GM18867 (cell line): ENCODE results near the gene ATP7B.

Experiments used
- ATAC-seq: cut with Tn5 transposase; IDR thresholded peaks from one replicate; pipeline ENCODE4 v1.9.1; 2021; ENCODE audit warnings: mild to moderate bottlenecking, moderate library complexity; ENCODE audit not compliant: unreplicated experiment

The ATP7B gene

DNA sequence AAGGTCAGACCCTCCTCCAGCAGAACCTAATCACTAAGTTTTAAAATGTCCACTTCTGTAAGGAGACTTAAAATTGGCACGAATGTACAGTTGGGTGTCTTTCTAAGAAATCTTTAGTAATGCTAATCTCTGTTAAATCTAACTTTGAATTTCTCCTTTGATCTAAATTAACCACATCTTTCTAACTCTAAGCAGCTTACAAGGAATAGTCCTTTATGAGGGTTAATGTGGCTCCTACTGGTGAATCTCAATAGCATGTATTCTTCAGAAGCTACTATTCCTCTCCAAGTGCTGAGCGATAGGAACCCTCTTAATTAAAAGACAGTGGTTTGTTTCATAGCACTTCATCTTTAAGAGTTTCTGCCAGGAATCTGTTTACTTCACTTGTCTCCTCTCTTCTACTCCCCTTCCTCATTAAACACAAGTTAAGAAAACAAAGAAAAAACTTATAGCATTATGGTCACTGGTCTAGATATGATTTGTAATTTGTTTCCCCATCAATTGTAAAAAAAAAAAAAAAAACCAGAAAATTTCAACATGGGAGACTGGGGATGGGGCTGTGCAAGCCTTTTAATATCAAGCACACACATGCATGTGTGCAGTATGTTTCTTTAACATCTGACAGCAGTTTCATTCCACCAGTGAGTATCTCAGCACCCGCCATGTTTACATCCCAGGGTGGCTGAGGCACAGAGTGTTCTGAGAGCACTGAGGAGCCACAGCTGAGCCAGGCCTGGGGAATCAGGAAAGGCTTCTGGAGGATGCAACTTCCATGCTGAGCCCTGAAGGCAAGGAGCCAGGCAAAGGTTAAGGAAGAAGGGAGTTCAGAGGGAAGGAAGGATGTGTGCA, 57.7 kb downstream of the ATP7B start:
- no peak for ATAC-seq

DNA sequence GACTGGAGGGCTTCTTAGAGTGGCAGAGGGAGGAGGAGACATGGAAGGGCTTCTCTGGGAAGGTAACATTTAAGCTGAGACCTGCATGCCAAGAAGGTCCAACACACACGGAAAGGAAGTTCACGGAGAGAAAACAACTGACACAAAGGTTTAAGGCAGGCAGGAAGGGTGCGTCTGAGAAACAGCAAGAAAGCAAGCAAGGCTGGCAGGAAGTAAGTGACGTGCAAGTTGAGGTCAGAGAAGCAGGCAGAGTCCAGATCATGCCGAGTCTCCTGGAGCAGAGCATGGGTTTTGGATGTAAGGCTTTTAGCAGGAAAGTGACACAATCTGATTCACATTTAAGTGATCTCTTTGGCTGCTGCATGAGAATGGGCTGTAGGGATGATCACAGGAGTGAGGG, 60.5 kb downstream of the ATP7B start:
- no peak for ATAC-seq

DNA sequence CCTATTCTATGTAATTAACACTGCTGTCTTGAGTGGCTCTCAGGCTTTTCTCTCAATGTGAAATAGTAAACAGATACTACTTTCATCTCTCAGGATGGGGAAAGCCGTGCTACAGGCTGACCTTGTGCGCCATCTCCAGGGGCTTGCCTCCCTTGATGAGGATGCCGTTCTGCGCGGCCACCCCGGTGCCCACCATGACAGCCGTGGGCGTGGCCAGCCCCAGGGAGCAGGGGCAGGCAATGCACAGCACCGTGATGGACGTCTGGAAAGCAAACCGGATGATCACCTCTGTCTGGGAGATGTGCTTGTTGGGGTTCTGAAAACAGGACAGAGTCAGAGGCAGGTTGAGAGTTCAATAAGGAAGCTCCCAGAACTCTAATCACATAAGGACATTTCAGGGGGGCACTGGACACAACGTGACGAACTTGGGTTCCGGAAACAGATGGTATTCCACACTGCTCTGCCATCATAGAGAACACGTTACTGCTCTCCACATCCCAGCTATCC, 65.0 kb downstream of the ATP7B start:
- no peak for ATAC-seq

DNA sequence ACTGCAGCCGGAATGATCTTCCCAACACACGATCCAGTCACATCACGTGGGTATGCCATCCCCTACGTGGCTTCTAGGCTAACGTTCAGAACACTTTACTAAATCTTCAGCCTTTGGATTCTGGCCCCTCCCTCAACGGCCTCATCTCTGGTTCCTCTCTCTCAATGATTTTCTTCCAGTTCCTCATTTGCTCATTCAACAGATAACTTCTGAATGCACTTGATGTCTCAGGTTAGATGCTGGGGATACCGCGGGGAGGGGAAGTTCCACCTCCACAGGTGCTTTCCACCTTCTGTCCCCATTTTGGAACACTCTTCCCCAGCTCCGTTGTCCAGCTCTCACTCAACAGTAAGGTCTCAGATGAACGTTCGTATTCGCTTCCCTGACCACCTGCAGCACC, 66.1 kb downstream of the ATP7B start:
- peak; percentile 81 for ATAC-seq

DNA sequence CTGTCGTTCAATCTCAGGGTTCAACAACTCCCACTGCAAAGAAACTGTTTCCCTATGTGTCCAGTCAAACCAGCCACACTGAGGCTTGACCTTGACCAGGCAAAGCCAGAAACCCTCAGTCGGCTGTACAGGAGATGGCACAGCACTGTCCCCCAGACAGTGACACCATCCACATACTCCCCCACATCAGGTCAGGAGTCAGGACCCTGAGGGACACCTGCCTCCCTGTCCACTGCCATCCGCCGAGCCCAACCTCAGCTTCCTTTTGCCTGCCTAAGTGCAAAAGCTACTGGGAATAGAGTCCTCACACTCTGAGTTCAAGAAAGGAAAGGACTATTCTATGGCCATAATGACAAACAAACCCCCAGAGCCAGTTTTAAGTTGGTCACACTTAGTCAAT, 66.8 kb downstream of the ATP7B start:
- no peak for ATAC-seq

DNA sequence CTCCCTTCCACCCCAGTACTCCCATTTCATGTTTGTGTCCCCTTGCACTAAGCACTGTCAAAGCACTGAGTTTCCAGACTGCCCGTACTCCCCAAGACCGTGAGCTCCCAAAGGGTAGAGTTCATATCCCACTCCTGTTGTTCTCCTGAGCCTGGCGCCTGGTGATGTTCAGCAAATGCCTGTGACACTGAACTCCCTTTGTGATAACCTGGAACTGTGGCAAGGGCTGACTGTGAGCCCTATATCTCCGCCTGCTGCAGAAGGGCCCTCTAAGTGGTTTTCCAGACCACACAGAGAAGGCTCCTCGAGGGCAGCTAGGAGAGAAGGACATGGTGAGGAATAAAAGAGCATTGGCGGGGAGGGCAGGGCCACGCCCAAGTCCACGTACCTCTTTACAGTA, 67.5 kb downstream of the ATP7B start:
- no peak for ATAC-seq

DNA sequence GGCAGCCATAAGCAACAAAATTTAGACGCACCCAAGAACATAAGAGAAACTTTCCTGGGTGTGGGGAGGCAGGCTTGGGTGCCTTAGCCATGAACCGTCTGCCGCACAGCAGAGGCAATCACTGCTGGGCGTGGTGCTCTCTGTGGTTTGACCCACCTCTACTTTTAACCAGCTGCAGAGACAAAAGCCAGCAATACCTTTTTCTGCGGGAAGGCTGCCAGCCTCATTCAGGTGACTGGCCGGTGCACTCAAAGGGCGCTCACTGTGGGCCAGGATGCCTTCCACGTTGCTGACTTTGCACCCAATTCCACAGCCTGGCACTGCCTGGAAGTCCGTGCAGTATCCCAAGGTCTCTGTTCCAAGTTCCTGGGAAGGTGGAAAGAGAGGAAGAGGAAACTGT, 69.1 kb downstream of the ATP7B start:
- peak; percentile 46 for ATAC-seq

DNA sequence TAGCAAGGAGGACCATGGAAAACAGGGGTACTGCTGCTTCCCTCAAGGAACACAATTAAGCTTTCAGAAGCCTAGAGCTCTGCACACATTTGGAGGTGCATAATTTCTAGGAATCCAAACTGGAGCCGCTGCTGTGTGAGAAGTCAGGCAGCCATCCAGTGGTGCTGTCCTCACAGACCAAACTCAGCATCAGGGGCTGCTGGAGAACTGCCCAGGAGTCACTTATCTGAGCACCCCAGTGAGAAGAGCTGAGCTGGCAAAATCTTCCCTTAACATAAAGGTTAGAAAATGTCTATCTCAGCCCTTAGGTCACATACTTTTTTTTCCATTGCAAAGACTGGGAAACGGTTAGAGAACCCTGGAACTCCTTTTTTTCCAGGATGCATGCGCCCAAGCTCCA, 72.8 kb downstream of the ATP7B start:
- ATAC-seq = no peak

DNA sequence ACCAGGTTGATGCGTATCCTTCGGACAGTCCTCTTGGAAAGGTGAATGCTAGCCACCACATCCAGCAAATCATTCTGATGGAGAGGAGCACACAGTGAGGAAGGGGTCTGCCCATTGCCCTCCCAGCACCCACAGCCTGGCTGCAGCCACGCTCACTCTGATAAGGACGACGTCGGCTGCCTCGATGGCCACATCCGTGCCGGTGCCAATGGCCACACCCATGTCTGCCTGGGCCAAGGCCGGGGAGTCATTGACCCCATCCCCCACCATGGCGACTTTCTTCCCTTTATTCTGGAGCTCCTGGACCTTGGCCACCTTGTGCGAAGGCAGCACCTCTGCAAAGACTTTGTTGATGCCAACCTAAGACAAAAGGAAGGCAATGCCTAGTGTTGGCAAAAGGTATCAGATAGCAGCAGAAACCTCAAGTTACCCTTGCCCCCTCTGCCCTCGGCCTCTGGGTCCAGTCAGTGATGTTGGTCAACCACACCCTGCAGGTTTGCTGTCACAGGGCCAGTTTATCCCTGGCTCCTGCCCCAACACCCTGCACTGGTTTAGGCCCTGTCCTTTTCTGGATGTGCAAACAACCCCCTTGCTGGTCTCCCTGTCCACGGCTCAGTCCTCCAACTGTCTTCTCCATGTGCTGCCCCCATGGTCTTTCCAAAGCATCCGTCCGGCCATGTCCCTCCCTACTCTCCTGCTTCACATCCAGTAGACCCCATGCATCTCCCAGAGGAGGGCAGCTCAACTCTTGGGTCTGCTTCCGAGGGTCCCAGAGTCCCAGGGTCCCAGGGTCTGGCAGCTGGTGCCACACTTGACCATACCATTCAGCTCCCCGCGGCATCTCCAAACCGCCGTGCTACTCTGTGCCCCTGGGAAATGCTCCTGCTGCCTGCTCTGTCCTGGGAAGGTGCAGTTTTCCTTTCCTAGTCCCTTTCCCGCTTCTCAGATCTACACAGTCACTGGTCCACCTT, 73.6 kb downstream of the ATP7B start:
- ATAC-seq = no peak

DNA sequence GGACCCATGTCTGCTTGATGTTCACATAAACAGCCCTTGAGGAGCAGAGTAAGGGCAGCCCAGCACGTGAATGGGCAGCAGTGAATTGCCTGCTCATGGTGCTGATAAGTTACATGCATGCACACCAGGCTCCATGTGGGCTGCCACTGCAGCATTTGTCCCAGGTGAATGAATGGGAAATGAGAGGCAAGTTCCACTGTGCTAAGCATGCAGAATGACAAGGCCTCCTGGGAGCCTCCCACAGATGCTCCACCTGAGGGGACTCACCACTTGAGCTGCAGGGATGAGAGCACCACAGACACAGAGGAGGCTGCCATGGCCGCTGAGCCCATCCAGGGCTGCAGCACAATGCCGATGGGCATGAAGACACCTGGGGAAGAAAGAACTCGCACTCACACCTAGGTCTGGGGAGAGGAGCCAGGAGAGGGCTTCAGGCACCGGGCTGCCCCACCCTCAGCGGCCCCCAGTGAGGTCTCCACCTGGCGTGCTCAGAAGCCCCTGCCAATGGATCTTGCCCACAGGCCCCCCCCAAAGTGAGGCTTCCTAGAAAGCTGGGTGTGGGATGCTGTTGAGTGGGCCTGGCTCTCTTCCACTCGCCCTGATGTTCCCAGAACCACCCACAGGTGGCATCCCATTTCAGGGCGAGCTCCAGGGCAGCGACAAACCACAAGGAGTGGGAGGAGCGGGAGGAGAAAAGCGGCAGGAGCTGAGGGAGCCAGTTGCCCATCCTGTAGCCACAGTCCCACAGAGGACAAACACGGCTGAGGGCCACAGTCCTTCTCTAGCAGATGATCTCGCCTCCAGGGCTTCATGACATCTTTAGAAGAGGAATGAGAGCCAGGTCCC, 75.7 kb downstream of the ATP7B start:
- no peak for ATAC-seq

DNA sequence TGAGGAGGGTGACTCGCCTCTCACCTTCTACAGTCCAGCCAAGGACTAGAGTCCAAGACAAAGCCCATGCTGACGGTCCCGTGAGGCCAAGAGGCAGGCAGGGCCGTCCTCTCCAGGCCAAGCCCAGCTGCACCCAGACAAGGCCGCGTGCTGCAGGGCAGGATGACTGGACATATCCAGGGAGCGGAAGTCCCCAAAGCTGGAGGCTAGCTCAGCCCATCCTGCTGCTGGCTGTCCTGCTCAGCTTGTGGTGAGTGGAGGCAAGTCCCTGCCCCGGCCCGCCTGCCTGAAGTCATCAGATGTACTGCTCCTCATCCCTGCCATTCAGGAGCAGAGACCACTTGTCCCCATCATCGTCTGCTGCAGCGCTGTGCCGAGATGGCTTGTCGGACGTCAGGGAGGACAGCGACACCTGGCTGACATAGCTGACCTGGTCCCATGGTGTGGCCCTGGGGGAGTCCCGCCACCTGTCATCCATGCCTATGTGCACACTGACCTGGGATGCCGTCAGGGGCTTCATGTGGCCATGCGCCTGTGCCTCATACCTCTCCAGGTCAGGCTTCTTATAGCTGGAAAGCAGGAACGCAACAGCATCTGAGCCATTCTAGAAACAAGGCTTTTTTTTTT, 76.7 kb downstream of the ATP7B start:
- ATAC-seq = no peak

DNA sequence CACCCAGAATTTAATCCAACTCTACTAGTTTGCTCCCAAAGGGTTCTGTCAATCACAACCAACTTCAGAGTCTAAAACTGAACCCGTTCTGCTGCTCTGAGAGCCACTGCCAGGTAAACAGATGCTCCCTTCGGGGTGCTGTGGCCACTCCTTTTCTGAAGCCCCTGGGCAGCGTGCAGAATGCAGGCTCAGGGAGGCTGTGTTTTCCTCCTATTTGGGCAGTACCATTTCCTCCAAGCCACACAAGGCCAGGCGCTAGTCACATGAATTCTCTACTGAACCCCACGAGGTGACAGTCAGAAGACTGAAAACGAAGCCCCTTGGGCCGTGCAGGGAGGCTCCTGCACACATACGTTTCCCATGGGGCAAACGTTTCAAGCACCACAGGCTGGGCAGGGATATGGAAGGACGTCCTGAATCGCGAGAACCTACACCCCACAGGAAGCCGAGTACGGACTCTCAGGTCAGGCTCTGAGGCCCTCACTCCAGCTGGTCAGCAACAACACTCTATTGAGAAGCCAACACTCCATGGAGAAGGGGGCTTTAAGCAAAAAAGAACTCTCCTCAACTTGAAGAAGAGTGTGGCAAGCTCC, 77.7 kb downstream of the ATP7B start:
- no peak for ATAC-seq

DNA sequence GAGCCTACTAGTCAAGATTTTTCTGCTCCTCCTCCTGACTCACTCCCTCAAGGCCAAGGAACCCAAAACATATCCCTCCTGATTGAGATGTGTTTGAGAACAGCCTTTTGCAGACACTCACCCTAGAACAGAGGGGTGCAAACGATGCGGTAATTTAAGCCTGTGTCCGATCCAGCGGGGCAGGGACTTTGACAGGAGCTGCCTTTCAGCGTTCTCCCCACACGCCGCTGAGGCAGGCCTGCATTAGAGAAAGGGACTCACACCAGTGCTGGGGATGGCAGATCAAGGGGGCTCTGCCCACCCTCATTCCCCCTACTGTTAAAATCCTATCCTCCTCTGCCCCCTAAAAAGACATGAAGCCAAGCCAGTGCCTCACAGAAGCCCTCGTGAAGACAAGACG, 79.0 kb downstream of the ATP7B start:
- ATAC-seq = no peak

DNA sequence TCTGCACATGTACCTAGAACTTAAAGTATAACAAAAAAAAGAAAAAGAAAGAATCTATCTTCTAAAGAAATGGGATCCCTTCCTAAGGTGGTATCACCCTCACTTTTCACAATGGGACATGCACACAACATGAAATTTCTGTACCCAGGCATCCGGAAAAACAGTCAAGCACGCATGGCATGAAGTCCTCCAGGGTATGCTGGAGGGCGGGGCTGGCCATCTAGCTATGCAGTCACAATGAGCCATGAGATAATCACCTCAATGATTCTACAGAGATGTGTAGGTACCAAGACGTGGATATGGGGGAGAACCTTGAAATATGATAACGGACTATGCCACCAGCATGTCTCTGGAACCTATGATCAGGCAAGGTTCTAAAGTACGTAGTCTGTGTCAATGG, 79.6 kb downstream of the ATP7B start:
- ATAC-seq = no peak

DNA sequence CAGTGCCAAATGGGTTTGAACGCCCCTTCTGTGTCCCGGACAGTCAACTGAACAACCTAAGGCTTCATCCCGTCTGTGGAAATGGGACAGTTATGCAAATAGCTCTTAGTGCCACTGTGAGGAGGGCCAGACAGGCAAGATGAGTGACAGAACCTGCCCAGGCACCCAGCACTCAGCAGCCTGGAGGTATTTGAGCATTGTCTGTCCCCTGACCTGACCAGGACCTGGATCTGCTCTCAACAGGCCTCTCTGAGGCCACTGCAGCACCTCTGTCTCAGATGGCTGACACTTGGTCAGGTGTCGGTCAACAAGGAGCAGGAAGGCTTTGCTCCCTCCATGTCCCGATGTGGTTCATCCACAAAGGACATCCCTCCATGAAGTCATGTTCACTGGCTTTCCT, 81.6 kb downstream of the ATP7B start:
- no peak for ATAC-seq

DNA sequence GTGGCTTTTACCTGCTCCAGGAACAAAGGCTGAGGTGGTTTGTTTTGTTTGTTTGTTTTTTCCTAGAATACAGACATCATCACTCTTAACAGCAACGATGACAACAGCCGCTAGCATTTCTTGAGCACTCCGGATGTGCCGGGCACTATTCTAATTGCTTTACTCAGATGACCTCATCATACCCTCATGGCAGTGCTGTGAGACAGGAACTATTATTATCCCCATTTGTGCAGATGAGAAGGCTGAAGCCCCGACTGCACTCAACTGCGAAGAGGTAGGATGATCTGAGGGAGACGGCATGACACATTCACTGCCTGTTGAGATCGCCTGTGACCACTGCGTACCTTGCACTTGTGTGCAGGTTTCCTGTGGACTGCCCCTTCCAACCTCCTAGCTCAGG, 83.0 kb downstream of the ATP7B start:
- ATAC-seq = peak; percentile 66

DNA sequence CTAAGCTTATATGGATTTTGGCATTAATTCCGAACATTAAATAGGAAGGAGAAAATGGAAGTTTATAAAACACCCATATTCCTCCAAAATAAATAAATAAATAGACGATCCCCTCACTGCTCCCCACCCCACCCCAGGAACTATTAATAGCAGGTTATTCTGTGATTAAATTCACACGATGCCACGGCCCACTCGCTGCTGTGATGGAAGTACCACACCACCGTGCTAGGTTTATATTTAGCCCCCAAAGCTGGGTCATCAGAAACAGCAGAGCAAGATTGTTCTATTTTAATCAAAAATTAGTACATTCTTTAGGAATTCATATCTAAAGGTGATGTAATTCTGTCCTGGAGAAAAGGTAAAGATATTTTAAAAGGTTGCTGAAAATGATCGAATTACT, 84.1 kb downstream of the ATP7B start:
- ATAC-seq = no peak

DNA sequence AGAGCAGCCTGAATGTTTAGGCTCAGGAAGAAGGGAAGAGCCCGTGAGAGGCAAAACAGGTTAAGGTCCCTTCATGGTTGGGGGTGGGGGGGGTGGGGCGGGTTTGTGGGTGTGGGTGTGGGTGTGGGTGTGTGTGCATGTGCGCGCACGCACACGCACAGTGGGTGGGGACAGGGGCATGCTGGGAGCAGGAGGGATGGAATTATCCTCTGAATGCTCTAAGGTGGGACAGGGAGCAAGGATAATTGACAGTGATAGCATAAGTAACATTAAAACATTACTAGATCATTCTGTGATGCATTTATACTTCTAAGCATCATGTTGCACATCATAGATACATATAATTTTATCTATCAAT, 84.7 kb downstream of the ATP7B start:
- no peak for ATAC-seq

DNA sequence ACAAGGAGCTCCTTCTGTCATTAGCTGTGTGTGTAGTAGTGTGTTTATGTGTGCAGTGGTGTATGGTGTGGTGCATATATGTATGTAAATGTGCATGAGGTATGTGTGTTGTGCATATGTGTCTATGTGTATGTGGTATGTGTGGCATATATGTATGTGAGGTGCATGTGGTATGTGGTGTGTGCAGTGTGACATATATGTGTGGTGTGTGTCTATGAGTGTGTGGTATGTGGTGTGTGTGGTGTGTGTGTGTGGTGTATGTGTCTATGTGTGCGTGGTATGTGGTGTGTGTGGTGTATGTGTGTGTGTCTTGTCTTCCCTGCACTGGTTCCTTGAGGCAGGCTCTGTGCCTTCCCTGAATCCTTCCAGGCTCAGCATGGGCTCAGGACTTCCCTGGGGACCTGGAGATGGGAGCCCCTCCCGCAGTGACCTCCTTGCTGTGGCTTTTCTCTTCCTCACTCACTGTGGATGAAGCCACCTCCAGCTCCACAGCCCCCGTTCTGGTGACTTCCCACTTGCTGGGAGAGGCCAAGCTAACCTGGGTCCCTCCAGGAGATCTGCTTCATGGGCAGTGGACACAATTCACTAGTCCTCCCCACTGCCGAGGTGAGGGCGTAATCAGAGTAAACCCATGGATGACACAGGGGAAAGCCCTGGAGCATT, 85.3 kb downstream of the ATP7B start:
- no peak for ATAC-seq
